GM18868 (cell line): ENCODE results near the gene GLP1R.
A peak's percentile ranks its signal among the peaks of the same experiment; 100 is the strongest.

Experiments used
- ATAC-seq: cut with Tn5 transposase; IDR thresholded peaks from one replicate; pipeline ENCODE4 v1.9.1; 2021; ENCODE audit warnings: mild to moderate bottlenecking, moderate library complexity; ENCODE audit not compliant: unreplicated experiment

The GLP1R gene

DNA sequence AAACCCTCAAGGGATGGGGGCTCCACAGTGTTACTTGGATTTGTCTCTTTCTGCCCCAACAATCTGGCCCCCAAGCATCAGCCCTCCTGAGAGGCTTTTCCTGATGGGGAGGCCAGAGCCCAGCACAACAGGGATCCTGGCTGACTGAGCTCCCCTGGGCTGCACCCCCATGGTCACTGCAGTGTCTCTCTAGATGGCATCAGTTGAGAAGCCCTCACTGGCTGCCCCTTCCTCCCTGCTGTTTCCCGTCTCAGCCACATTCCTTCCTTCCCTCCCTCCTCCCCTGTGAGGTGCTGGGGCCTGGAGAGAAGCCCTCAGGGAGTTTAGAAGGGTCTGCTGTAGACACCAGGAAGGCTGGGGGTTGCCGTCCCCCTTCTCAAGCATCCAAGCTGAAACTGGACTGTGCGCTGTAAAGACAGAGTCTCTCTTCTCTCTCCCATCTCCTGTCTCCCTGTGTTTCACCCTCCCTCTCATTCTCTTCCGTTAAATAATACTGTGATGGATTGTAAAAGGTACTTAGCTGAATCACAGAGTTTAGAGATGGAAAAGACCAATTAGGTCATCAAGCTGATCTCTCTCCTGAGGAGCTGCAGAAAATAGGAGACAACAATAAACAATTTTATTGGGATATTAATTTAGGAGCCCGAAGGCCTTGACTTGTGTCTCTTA is 36.7 kb downstream of the GLP1R start:
- no peak for ATAC-seq

DNA sequence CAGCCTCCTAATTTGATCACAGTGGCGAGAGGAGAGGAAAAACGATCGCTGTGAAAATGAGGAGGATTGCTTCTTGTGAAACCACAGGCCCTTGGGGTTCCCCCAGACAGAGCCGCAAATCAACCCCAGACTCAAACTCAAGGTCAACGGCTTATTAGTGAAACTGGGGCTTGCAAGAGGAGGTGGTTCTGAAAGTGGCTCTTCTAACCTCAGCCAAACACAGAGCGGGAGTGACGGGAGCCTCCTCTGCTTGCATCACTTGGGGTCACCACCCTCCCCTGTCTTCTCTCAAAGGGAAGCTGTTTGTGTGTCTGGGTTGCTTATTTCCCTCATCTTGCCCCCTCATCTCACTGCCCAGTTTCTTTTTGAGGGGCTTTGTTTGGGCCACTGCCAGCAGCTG is 37.7 kb downstream of the GLP1R start:
- peak; percentile 93 for ATAC-seq

DNA sequence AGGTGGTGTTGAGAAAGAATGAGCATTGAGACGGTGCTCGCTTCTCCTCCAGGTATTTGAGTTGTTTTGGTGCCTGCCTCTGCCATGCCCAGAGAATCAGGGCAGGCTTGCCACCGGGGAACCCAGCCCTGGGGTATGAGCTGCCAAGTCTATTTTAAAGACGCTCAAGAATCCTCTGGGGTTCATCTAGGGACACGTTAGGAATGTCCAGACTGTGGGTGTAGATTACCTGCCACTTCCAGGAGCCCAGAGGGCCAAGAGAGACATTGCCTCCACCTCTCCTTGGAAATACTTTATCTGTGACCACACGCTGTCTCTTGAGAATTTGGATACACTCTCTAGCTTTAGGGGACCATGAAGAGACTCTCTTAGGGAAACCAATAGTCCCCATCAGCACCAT is 38.1 kb downstream of the GLP1R start:
- no peak for ATAC-seq

DNA sequence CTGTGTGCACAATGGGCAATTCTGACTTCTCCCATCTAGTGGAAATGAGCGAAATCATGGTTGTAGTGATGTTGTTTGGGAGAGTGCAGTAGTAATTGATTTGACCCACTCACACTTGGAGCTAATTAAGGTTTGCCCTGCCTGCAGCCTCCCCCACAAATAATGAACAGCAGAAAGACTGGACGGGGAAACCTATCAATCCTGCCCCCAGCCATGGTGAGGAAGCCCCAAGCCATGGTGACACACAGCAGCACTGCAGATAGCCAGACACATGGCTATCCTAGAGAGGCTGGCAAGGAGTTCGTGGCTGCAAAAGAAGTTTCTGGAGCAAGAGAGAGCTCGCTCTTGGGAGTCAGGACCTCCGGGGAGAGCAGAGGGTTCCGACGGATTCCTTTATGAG is 38.6 kb downstream of the GLP1R start:
- no peak for ATAC-seq

DNA sequence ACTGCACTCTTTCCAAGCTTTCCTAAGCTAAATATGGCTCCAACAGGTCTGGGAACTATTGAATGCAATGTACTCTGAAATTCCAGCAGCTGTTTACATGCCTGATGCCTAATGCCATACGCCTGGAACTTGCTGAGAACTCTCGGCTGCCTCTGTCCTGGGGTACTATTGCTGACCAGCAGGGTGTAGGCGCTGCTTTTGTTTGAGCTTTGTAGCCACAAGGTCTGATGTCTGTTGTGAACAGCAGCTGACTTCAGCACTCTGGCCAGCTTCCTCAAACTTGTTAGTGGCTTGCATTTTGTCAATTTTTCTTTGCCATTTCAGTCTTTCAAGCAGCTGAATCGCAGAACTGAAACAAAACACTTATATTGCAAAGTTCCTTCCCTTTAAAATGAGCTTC is 39.8 kb downstream of the GLP1R start:
- ATAC-seq, result no peak

DNA sequence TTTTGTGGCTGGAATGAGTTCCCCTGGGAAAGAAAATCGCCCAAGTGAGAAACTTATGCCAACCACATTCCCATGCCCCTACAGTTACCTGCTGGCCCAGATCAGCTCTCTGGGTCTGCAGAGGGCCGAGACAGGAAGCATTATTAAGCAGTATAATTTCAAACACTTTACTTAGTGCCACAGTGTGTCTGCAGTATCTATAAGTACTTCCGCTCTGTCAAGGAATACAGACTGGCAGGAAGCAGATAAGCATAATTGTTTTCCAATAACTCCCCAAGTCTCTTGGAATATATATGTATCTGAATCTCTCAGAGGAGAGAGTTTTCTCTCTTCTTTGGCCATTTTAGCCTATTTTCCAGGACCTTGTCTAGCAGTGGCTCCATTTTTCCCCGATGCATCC is 41.5 kb downstream of the GLP1R start:
- ATAC-seq, result no peak

DNA sequence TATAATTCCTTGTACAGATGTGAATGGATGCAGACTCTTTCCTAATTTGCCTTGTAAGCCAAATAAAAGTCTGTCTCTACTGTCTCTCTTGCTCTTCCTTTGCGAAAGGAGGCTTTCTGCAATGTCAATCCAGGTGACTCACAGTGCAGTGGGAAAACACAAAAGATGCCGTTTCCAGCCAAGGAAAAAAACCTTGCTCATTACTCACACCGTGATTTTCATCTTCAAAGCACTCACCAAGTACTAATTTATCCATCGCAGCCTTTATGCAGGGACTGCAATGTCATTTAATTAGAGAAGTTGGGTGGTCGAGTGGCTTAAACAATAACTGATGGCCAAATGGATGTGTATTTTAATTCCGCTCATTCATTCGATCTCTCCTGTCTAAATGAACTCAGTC is 42.6 kb downstream of the GLP1R start:
- no peak for ATAC-seq

DNA sequence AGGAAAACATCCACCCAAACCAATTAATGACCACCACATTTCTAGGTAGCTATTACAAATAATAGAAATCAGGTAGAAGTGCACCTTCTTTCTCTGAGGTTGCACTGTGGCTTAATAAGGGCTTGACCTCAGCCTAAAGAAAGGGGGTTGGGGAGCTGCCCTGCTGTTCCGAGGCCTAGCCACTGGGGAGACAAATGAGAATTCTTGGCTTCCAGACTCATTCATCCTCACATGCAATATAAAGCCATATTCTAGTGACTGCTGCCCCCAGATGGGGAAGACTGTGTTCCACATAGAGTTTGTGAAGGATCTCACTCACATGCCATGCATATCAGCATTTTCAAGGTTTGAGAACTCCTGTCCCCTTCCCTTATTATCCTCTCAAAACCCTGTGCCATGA is 43.5 kb downstream of the GLP1R start:
- no peak for ATAC-seq

DNA sequence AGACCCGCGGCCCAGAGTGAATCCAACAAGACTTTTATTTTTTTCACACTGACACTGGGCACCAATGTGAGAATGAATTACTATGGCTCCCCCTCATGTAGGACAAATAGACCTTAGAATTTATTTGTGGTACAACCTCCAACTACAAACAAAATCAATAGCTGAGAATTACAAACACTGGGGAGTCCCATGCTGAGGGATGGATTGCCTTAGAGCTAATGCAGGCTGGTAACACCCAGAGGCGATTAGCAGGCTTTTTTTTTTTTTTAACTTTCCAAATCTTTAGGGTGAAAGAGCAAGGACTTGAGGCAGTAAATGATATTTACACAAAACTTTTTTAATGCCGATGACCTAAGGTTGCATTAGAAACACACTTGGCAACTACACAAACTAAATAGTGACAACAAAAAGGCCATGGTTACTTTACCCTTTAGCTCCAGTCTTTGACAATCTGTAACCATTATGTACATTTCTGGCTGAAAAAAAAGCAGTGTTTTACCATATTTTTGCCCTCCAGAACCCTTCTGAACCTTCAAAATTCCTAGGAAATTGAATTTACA is 44.6 kb downstream of the GLP1R start:
- no peak for ATAC-seq

DNA sequence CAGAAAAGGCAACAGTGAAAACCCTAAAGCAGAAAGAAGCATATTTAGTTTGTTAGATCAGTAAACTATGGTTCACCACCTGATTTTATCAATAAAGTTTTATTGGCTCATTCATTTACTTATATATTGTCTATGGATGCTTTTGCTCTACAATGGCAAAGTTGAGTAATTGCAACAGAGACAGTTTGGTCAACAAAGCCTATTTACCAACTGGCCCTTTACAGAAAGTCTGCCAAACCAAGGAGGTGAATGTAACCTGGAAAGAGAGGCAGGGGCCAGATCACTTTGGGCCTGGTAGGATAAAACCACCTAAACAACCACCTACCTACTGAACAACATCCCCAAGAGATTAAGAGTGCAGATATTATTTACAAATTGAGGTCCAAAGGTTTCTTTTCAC is 47.0 kb downstream of the GLP1R start:
- no peak for ATAC-seq

DNA sequence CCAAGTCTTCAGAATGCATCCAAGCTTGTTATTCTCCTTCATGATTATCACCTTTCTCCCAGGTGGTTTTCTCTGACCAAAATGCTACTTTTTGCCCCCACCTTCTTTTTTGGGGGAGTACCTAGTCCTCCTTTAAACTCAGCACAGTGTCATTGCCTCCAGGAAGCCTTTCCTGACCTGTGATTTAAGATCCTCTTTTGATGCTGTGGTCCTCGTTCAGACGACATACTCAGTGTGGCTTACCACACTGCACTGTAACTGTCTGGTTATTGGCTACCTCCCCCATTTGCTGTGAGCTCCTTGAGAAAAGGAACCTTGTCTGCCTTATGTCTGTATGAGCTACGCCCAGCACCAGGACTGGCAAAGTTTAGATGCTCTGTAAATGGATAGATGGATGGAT is 51.8 kb downstream of the GLP1R start:
- ATAC-seq, result no peak

DNA sequence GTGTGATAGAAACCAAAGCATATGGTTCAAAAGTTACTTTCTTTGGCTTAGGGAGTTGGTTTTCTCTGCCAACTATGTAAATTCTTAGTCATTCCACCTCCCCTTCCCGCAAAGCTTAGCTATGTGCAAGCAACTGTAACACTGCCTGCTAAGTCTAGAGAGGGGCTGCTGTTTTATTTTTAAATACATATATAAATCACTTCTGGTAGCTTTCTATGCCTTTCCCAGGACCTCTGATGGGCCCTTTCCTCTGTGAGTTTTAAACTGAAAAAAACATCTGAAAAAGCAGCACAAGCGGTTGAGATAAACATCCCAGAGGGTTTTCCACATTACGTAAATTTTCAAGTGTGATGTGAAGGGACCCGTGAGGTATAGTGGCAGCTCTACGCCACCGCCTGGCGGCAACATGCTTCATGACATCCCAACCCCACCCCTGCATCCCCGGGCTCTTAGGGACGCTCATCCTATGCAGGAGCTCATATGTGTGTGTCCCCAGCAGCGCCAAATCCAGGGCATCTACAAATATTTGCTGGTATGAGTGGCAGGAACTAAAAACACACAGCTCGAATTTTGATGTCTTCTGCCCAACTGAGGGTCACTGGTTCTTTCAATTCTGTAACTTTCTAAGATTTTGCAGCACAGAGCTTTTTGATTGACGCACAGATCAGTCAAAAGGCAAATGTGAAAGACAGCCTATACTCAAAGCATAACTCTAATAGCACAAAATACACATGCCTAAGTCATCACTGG is 53.7 kb downstream of the GLP1R start:
- no peak for ATAC-seq

DNA sequence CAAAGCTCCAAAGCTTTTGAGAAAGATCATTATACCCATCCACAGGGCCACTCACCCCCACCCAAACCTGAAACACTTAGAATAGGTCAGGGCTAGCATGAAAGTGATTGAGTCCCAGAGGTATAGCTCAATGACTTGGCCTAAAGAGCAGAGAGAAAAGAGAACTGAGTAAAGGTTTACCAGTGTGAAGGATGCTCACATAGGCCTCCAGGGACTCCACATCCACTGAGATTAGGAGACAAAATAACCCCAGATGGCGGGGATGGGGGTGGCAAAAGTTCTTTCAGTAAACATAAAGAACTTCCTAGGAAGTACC is 54.2 kb downstream of the GLP1R start:
- ATAC-seq, result peak; percentile 96

DNA sequence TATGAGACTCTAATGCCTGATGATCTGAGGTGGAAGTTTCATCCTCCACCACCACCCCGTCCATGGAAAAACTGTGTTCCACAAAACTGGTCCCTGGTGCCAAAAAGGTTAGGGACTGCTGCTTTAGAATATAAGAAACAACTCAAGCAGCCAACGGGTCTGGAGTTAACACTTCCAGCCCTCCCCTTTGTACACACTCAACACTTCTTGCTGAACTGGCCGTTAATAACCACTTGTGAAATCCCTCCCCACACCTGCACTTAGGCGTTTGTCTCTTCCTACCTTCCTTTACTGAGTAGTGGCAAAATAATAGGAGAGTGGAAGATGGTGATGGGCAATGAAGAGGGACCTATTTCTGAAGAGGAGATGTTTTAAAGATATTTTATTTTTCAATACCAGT is 55.9 kb downstream of the GLP1R start:
- ATAC-seq, result no peak

DNA sequence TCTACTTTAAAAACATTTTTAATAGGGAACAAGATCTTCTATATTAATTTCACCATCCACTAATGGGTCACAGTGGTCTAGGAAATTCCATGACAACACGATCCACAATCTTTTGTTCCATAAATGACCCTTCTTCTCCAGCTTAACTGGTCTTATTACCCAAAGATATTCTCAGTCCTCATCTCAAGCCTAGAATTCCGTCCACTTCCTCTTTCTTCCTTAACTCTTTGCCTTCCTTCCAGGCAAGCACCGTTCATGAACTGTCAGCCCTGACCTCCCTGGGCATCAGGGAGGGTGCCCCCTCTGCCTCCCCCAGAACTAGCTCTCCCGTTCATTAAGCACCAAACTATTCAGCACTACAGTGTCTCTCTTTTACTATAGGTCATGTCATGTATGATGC is 58.5 kb downstream of the GLP1R start:
- ATAC-seq, result no peak

DNA sequence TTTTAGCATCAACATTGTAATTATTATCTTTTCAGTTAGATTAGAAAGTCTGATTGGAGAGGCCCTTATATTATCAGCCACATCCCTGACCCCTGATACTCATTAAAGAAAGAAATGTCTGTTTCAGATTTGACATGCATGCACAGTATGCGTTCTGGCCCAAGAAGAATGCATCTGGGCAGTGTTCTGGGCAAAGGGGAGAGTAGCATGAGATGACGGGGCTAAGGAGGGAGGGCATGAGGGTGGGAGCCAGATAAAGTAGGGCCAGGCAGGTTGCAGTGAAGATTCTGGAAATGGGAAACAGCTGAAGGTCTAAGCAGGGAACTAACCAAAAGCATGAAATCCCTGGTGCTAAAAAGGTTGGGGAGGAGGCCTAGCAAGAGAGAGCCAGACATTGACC is 59.1 kb downstream of the GLP1R start:
- no peak for ATAC-seq

DNA sequence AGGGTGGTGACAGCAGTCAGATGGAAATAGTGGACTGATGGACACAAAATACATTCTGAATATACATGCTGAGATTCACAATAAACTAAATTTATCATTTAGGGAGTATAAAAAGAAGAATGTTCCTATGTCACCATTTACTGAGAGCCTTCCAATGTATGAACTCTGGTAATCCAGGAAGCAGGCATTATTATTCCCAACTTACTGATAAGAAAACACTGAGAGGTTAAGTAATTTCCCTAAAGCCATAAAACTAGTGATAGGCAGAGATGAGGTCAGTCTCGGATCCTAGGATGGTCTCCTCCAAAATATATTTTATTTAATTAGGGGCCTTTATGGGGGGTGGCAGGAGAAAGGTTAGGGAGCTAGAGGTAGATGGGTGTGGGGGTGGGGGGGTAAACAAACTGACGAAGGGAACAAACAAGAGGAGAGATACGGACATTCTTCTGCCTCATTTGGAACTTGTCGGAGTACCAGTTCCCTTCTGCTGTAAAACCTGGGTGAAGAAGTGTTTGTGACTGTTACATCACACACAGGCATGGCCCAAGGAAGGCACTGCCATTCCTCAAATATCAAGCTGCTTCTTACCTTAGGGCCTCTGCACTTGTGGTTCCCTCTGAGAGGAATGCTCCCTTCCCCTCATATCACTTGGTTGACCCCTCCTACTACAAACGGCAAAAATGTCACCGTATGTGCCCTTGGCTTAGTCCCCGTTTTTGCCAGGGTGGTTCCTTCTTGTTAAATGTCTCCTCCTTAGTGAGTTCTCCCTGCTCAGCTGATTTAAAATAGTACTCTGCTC is 59.7 kb downstream of the GLP1R start:
- no peak for ATAC-seq

DNA sequence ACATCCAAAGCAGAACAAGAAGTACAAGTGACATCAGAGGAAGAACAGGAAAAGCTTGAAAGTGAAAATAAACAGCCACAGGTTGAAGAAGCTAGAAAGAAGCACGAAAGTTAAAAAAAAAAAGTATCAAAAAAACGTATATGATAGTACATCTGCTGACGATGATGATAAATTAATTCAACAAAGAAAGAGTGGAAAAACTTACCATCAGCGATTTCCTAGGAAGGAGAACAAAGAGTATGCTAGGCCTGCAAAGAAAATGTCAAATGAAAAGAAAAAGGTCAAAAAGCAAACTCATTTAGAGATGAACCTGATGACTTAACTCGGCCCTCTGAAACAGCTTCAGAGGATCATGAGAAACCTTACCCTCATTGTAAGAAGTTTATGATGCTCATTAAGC is 62.7 kb downstream of the GLP1R start:
- no peak for ATAC-seq

DNA sequence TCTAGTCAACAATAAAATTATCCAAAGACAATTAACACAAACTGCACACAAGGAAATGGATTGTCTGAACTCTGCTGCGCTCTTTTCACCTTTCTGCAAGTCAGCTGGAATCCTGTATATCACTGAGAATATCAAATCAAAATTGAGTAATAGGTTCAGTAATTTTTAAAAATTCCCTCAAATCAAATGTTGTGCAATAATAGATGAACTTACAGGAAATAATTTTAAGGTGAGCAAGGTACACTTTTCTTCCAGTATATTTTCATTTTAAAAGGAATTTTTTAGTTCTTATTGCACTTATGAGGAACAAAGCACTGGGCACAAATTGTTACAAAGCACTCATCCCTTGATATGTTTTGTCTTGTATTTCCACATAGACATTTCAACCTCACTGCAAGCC is 65.2 kb downstream of the GLP1R start:
- ATAC-seq, result no peak

DNA sequence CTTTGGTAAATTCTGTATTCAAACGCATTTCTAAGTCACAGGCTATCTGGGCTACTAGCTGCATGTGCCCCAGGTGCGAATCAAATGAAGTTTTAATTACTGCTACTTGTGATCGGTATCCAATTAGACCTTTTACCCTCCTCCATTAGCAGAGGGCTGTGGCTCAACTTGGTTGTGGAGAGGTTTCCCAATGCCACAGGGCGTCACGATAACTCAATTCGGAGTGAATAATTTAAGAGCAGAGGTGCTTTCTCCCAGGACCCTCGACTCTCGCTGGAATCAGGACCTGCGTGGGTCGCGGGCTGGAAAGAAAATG is 65.8 kb downstream of the GLP1R start:
- peak; percentile 15 for ATAC-seq

DNA sequence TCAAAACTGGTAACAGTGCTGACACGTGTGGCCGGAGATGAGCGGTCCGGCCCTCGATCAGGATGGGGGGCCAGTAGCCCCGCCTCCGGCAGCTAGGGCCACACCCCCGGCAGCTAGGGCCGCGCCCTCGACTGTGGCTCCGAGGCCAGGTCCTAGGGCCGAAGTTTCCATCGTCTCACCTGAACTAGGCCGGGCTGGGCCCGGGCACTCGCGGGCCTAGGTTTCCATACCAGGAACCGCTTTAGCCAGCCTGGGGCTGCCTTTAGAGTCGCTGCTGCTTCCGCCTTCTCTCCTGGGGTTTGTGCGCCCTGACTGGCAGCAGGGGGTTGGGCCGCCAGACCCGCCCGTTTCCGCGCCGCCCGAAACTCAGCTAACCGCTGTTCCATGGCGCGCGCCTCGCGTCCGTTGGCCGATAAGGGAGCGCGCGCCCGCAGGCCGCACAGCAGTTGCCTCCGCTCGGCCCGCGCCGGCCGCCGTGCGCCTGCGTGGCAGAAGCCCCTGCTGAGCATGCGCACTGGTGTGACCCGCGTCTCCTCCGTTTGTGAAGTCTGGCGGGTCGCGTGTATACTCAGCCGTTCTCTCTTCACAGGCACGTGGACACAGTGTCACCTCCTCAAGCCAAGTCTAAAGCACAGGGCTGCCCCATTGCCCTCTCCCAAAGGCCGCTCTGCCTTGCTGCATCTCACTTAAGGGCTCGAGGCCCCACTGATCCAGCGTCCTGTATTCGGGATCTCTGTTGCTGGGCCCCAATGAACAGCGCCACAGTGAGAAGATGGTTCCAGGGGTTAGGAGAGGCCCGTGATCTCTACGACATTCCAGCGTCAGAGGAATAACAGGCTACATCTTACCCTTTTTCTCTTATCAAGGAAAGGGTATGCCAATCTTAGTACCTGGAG is 66.4 kb downstream of the GLP1R start, which contains the start of gene SAYSD1:
TSS of gene SAYSD1 (minus strand) at position 483 of the 896 bp plus-strand sequence. CDS start at position 386, 97 bp downstream.
- ATAC-seq, result peak; percentile 93
